Measurements from ENCODE around the gene NMT2.

GRCh38 chr10:15137636-15138035 is 30.9 kb downstream of the NMT2 start:
- no peak for TF ChIP-seq CTCF (IDR thresholded peaks at IDR 0.05)
- TF ChIP-seq EZH2 (IDR thresholded peaks at IDR 0.05) = no peak
- TF ChIP-seq EZH2phosphoT487 (IDR thresholded peaks at IDR 0.05) = no peak
